ENCODE data around the gene LRRC41.
"Not testable (repeated sequence)": the region's sequence is repeated elsewhere in the genome, so short reads cannot be mapped to it uniquely, and the experiment has no call there.

Gene LRRC41

GRCh38 chr1:46284597-46285564, 18.5 kb downstream of the LRRC41 start:
- no peak for DNase-seq (ENCODE audit: low spot score)

- DNase-seq (ENCODE audit: low spot score), result no peak
These were observed 19.4 kb downstream of the LRRC41 start for GRCh38 chr1:46284058-46284457.

- no peak for DNase-seq (ENCODE audit: low spot score)
These were observed 22.4 kb downstream of the LRRC41 start for GRCh38 chr1:46281021-46281420.

DNA sequence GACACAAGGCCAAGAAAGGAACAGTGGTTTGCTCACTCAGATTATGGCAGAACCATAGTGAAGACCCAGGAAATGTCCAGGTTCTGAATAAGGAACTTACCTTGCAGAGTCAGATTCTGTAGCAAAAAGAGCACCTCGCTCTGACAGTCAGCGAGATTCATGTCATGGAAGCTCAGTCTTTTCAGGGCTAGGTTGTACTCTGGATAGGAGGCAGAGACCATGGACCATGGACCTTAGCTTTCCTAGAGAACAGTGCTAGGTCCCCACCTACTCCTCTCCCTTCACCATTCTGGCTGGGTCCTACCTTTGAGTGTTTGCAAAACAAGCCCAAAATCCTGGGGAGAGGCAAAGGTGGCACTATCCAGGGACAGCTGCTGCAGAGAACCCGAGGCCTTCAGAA, 23.3 kb downstream of the LRRC41 start:
- DNase-seq (ENCODE audit: low spot score), result no peak

DNA sequence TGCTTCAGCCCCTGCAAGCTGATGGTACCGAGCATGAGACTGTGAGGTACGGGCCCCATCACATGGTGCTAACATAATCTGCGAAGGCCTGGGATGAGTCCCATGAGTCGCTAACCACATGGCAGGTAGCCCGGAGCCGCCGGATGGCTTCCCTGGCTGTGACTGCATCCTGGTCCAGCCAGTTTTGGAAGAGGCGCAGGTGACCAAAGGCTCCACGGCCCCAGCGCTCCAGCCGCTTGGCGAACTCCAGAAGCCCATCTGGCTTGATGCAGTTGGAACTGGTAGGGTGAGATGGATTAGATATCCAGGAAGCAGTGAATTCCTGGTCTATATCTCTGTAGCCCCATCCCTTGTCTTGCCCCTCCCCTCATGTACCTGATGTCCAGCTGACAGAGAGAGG, 24.6 kb downstream of the LRRC41 start:
- DNase-seq (ENCODE audit: low spot score), result no peak

DNA sequence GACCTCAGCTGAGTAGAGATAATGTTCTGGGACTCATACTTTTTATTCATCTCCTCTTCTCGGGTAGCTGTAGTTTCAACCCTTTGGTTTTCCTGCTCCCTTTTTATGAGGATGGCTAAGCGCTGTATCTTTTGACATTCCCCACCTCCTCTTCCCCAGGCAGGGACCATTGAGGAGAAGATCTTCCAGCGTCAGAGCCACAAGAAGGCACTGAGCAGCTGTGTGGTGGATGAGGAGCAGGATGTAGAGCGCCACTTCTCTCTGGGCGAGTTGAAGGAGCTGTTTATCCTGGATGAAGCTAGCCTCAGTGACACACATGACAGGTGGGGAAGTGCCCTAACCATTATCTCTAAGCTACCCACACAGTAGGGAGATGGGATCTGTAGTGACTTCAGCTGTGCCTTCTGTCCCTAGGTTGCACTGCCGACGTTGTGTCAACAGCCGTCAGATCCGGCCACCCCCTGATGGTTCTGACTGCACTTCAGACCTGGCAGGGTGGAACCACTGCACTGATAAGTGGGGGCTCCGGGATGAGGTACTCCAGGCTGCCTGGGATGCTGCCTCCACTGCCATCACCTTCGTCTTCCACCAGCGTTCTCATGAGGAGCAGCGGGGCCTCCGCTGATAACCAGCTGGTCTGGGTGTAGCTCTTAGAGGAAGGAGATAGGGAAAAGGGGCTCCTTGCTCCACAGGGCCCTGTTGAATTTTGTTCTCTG, 25.6 kb downstream of the LRRC41 start:
- DNase-seq (ENCODE audit: low spot score), result no peak

DNA sequence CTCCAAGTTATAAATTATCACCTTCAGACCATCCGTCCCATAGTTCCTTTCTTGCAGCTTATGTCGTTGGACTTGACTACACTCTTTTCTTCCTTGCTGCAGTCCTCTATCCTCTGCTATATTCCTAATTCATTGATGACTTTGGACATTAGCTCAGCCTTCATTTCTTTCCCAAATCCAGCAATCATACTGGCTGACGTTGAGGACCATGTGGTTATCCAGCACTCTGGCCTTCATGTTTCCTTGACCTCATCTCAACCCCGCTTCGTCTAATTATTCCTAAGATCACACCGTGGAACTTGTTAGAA, 28.4 kb downstream of the LRRC41 start:
- DNase-seq (ENCODE audit: low spot score), result no peak

- no peak for DNase-seq (ENCODE audit: low spot score)
These were observed 29.0 kb downstream of the LRRC41 start for GRCh38 chr1:46274225-46275029.

- no peak for DNase-seq (ENCODE audit: low spot score)
These were observed 34.8 kb downstream of the LRRC41 start for GRCh38 chr1:46268578-46268977.

GRCh38 chr1:46263146-46263545, 40.3 kb downstream of the LRRC41 start:
- no peak for DNase-seq (ENCODE audit: low spot score)

GRCh38 chr1:46262508-46262907, 40.9 kb downstream of the LRRC41 start:
- DNase-seq (ENCODE audit: low spot score), result no peak

- DNase-seq (ENCODE audit: low spot score), result no peak
These were observed 46.9 kb downstream of the LRRC41 start for GRCh38 chr1:46256523-46256922.

DNA sequence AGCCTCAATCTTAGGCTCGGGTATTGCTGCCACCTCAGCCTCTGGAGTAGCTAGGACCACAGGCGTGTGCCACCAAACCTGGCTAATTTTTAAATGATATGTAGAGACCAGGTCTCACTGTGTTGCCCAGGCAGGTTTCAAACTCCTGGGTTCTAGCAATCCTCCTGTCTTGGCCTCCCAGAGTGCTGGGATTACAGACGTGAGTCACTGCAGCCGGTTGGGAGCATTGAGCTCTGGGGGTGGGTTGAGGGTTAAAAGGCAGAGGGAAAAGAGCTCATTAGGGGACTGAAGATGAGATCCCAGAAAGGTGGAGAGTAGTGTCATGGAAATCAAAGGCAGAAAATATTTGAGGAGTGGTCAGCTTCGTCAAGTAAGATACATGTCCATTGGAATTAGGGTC, 48.7 kb downstream of the LRRC41 start:
- DNase-seq (ENCODE audit: low spot score), result no peak

- peak; percentile 19 for DNase-seq (ENCODE audit: low spot score)
These were observed 55.1 kb downstream of the LRRC41 start for GRCh38 chr1:46248122-46248920.

DNA sequence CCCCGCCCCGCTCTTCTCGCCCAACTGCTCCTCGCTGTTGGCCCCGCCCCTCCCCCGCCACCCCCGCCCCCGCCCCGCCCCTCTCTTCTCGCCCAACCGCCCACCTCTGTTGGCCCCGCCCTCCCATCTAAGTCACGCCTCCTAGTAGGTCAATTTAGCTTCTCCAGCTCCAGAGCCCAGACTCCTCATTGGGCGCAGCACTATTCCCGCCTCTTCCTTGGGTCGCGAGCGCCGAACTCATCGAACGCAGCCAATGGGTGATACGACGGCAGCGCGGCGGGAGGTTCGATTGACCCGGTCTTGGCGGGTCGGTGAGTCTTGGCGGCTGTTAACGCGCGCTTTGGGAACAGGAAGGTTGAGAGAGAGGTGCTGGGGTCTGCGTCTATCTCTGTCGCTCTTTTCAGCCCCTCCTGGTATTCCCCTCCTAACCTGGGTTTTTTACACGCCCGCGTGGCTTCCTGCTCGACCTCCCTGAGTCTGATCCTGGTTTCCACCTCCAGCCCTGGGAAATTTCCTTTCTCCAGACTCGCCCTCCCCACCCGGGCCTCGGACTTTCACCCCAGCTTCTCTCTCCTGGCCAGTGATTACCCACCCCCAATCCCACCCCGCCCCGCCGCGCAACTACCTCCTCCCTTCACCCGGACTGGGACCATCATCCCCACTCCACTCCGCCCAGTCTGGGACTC, 55.8 kb downstream of the LRRC41 start, which contains the start of gene RAD54L:
TSS of gene RAD54L (plus strand) at position 328 of the 686 bp plus-strand sequence. CDS start 643 bp downstream, outside the sequence.
- peak; percentile 98 for DNase-seq (ENCODE audit: low spot score)

DNA sequence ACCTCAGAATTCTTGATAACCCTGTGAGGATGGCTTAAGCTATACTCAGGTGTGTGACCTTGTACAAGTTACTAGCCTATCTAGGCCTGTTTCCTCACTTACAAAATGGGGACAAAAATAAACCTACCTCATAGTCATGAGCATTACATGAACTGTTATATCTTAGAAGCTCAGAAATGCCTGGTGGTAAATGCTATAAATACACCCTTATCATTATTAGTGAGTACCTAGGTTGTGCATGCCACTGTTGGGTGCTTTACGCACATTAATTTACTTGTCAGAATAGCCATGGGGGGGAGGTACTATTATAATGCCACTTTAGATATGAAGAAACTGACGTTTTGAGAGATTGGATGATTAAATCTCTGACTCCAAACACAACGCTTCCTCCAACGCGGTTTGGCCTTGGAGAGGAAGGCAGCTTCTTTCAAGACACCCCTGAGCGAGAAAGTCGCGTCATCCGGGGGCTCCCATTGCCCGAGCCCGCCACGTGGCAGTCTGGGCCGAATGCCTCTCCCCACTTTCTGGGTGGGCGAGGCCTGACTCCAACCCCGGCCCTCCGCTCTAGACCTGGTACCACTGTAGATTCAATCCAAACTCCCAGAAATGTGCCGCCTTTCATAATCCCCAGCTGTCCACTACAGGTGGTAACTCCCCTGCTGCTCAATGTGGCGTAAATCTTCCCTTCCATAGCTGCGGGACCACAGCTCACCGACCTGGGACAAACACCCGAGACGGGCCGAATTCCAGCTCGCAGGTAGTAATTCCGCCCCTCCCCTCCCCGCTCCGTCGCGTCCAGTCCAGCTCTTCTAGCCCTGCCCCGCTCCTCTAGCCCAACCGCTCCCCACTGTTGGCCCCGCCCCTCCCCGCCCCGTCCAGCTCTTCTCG, 56.6 kb downstream of the LRRC41 start:
- DNase-seq (ENCODE audit: low spot score), result no peak

GRCh38 chr1:46246136-46246535, 57.3 kb downstream of the LRRC41 start:
- DNase-seq (ENCODE audit: low spot score), result not testable (repeated sequence)

- no peak for DNase-seq (ENCODE audit: low spot score)
These were observed 58.6 kb downstream of the LRRC41 start for GRCh38 chr1:46244656-46245371.

DNA sequence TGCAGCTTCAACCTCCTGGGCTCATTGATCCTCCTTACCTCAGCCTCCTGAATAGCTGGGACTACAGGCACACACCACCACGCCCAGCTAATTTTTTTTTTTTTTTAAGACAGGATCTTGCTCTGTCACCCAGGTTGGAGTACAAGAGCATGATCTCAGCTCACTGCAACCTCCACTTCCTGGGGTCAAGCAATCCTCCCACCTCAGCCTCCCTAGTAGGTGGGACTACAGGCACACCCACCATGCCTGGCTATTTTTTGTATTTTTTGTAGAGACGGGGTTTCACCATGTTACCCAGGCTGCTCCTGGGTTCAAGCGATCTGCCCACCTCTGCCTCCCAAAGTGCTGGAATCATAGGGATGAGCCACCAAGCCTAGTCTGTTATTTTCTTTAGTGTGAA, 59.6 kb downstream of the LRRC41 start:
- not testable (repeated sequence) for DNase-seq (ENCODE audit: low spot score)

Measured in pons (tissue), 1 donor.